Suprapubic skin (tissue), 4 donors: ENCODE results near the gene TMEM272. TPM values are rescaled to one million over a fixed set of nuclear protein-coding genes. Genes with fewer than 3 reads are reported as not detected.
A peak's percentile ranks its signal among the peaks of the same experiment; 100 is the strongest.

Source experiments
- DNase-seq, 2 donors: peaks; one replicate each; pipeline ENCODE4 v3.0.0-alpha.2; 2019; ENCODE audit warnings: low spot score in 2 of 2
- H3K27ac ChIP-seq: fragments of 200-600 bp; sonication (generic); one replicate; pipeline ENCODE4 v1.5.1; 2019
- H3K27me3 ChIP-seq: fragments of 200-600 bp; sonication (generic); one replicate; pipeline ENCODE4 v1.5.1; 2019
- H3K36me3 ChIP-seq: fragments of 200-600 bp; sonication (generic); one replicate; pipeline ENCODE4 v1.5.1; 2019
- H3K4me1 ChIP-seq: fragments of 200-600 bp; sonication (generic); one replicate; pipeline ENCODE4 v1.5.1; 2019
- H3K4me3 ChIP-seq: fragments of 200-600 bp; sonication (generic); one replicate; pipeline ENCODE4 v1.5.1; 2019; ENCODE audit warnings: mild to moderate bottlenecking
- H3K9me3 ChIP-seq: fragments of 200-600 bp; sonication (generic); one replicate; pipeline ENCODE4 v1.5.1; 2019
- EP300 ChIP-seq: sonication (generic); formaldehyde crosslinking; IDR thresholded peaks from one replicate; pipeline ENCODE4 v1.6.1; 2017; ENCODE audit warnings: antibody characterized with exemption
- POLR2A ChIP-seq, 2 donors: fragments of 450-650 bp; IDR thresholded peaks; one replicate each; pipeline ENCODE4 v1.6.1; 2017; ENCODE audit warnings: antibody characterized with exemption in 2 of 2, mild to moderate bottlenecking in 2 of 2, moderate library complexity in 2 of 2
- POLR2AphosphoS5 ChIP-seq, 3 donors: sonication (generic); formaldehyde crosslinking; IDR thresholded peaks; one replicate each; pipeline ENCODE4 v1.6.1; 2017; ENCODE audit warnings: antibody characterized with exemption in 3 of 3
- WGBS: methylation state at CpG from one replicate; pipeline ENCODE4 v1.1.5; 2018; 5-methylcytosine and 5-hydroxymethylcytosine counted together
- total RNA-seq, 4 donors: library from RNA; depleted of rRNA; stranded (reverse); fragments of >200 nt; gene quantifications; one replicate each; pipeline ENCODE4 v1.1.0, GENCODE V29; 2016
- TF ChIP-seq, protein P1 (sequence below), 2 donors: fragments of 200-600 bp in 1 of 2; fragments of 450-650 bp in 1 of 2; sonication (generic) in 1 of 2; IDR thresholded peaks; one replicate each; pipeline ENCODE4 v1.5.1; 2016 to 2019; ENCODE audit warnings: antibody characterized with exemption in 2 of 2, mild to moderate bottlenecking in 1 of 2, moderate library complexity in 1 of 2

TMEM272 gene, protein sequence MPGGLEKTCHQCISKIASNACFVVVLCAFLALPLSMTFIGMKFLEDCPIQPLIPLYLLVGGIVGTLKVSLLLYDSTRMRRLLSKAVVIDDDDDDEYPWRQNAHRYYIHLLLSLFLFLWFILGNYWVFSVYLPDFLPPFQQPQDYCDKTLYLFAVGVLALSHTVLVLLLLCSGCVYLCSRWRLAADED
- under 1 TPM in 3 of 4 donors, not detected in 1; 0.13 to 0.24 (median 0.17) TPM for total RNA-seq

DNA sequence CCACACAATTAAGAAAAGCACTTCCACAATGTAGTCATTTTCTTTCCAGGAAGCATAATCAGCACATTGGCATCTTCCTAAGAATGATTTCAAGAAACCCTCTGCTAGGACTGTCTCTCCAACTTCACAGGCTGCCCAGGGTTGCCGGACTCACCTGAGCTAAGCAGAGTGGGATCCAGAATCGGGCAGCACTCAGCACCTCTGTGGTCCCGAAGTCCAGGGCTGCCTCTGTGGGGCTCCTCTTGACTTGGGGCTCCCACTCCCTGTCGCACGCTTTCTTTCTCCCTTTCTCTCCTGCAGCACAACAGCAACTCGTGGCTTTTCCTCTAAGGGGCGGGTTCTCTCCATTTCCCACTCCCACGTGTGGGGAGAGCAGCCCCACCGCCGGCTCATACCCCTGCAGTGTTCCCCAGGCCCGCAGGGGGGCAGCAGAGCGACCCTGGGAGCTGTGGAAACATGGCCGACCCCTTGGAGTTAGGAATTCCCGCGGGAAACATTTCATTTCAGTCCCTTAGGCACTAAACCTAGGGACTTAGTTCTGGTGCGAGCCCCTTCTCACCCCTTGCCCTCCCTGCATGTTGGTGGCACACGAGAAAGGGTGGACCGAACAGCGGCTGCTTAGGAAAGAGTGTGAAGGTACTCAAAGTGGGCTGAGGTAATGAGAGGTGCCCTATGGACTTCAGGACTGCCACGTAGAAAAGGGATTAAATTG lies at the start of gene TMEM272:
TMEM272 (minus strand) TSS at position 316 of the 712 bp plus-strand sequence. CDS start 6,647 bp downstream, outside the sequence.
- peaks cover 3% of the 10 kb centered on the region for H3K27me3 ChIP-seq
- TF ChIP-seq, protein P1, sequence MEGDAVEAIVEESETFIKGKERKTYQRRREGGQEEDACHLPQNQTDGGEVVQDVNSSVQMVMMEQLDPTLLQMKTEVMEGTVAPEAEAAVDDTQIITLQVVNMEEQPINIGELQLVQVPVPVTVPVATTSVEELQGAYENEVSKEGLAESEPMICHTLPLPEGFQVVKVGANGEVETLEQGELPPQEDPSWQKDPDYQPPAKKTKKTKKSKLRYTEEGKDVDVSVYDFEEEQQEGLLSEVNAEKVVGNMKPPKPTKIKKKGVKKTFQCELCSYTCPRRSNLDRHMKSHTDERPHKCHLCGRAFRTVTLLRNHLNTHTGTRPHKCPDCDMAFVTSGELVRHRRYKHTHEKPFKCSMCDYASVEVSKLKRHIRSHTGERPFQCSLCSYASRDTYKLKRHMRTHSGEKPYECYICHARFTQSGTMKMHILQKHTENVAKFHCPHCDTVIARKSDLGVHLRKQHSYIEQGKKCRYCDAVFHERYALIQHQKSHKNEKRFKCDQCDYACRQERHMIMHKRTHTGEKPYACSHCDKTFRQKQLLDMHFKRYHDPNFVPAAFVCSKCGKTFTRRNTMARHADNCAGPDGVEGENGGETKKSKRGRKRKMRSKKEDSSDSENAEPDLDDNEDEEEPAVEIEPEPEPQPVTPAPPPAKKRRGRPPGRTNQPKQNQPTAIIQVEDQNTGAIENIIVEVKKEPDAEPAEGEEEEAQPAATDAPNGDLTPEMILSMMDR (IDR thresholded peaks at IDR 0.05), result peak; percentile 31 to 87
- no peak for TF ChIP-seq POLR2AphosphoS5 (IDR thresholded peaks at IDR 0.05)
- no peaks in the 10 kb centered on the region for H3K9me3 ChIP-seq
- H3K4me1 ChIP-seq, result no peaks in the 10 kb centered on the region
- no peak within 1 kb of the TSS for H3K4me3 ChIP-seq
- H3K27ac ChIP-seq, result no peak within 1 kb of the TSS
- DNase-seq, result no peak
- WGBS, result 39% methylated on average over 20 of the region's 20 CpGs
- no peaks in the 10 kb centered on the region for H3K36me3 ChIP-seq

DNA sequence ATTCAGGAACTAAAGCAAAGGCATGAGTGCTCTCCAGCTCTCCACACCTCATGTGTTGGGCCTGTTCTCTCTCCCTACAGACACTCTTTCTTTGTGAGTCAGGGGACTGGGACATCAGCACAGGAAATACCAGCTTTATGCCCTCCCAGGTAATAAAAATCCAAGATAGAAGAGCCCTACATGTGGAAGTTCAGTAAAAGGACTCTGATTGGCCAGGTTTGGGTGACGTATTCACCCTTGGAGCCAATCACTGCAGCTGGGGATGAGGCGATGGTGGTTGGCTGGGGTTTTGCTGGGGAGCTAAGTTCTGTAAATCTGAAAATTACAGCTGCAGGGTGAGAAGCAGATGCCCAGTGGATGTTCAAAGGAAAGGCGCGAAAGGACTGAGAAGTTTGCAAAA lies 49.3 kb upstream of the TMEM272 start:
- WGBS, result 90% methylated on average over 4 of the region's 4 CpGs
- TF ChIP-seq, protein P1 (IDR thresholded peaks at IDR 0.05), result no peak
- TF ChIP-seq POLR2A (IDR thresholded peaks at IDR 0.05) (no peak), EP300 (no peak), POLR2AphosphoS5 (IDR thresholded peaks at IDR 0.05) (no peak)
- no peak for DNase-seq
- Histone ChIP-seq H3K36me3 (no peaks in the 10 kb centered on the region), H3K4me1 (no peaks in the 10 kb centered on the region), H3K9me3 (no peaks in the 10 kb centered on the region), H3K27ac (no peak overlapping the region), H3K4me3 (no peak overlapping the region), H3K27me3 (no peaks in the 10 kb centered on the region)

DNA sequence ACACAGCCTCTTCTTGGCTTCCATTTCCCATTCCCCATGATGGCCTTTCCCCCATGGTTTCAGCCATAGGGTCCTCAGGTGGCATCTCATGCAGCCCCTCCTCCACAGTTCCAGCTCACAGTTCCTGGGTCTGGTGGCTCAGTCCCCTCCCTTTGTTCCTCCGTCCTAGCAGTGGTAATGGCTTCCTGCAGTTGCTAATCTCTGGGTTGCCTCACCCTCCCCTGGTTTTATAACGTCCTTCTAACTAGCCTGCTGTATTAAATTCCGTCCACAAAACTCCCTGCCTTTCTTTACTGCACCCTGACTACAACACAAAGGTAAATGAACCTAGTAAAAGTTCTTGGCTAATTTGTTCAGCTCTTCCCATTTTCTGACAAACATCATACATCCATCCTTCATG lies 47.7 kb upstream of the TMEM272 start:
- TF ChIP-seq POLR2A (IDR thresholded peaks at IDR 0.05) (no peak), EP300 (no peak), POLR2AphosphoS5 (IDR thresholded peaks at IDR 0.05) (no peak)
- TF ChIP-seq, protein P1 (IDR thresholded peaks at IDR 0.05), result no peak
- Histone ChIP-seq H3K9me3 (no peaks in the 10 kb centered on the region), H3K36me3 (no peaks in the 10 kb centered on the region), H3K27ac (no peak overlapping the region), H3K4me1 (no peaks in the 10 kb centered on the region), H3K4me3 (no peak overlapping the region), H3K27me3 (no peaks in the 10 kb centered on the region)
- DNase-seq, result no peak
- WGBS, result 81% methylated on average over 3 of the region's 3 CpGs

DNA sequence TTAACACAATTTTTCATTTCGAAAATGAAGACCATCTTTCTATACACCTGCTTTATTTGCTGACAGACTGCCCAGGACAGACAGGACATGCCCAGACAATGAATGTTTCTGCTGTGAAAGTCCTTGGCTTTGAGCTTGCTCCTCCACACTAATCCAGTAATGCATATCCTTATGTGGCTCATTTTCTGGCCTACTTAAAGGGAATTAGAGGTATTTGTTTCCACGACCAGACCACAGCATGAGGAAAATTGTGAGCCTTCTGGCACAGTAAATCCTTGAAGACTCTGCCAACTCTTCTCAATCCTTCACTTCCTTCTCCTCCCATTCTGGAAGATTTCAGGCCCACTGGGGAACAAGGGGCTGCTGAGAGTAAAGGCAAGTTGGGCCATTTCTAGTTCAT lies 42.5 kb upstream of the TMEM272 start:
- DNase-seq, result no peak
- H3K4me1 ChIP-seq, result no peaks in the 10 kb centered on the region
- H3K36me3 ChIP-seq, result no peaks in the 10 kb centered on the region
- H3K27me3 ChIP-seq, result no peaks in the 10 kb centered on the region
- H3K27ac ChIP-seq, result no peak overlapping the region
- no peak overlapping the region for H3K4me3 ChIP-seq
- no peak for TF ChIP-seq POLR2AphosphoS5 (IDR thresholded peaks at IDR 0.05)
- TF ChIP-seq POLR2A (IDR thresholded peaks at IDR 0.05), result no peak
- TF ChIP-seq EP300, result no peak
- TF ChIP-seq, protein P1 (IDR thresholded peaks at IDR 0.05), result no peak
- WGBS, result 48% methylated on average over 2 of the region's 2 CpGs
- H3K9me3 ChIP-seq, result no peaks in the 10 kb centered on the region

DNA sequence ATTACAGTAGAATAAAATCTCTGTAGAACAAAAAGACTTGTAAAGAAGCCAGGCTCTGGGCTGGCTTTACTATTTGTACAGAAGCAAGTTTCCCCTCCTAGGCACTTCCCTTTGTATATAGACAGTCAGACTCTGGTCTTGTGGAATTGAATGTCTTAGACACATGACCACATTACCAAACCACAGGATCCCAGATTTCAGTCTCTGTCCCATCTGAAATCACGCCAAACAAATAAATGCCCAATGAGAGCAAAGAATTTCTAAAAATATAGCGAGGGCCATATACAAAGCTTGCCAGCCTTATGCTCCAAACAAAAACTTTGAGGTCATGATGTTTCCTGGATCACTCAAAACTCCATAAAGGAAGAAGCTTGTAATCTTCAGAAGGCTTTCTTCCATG lies 40.7 kb upstream of the TMEM272 start:
- TF ChIP-seq POLR2AphosphoS5 (IDR thresholded peaks at IDR 0.05), result no peak
- no peak for TF ChIP-seq POLR2A (IDR thresholded peaks at IDR 0.05)
- TF ChIP-seq, protein P1 (IDR thresholded peaks at IDR 0.05), result no peak
- no peak for TF ChIP-seq EP300

More for the DNA sequence above, 40.7 kb upstream of the TMEM272 start:
- no peak overlapping the region for H3K4me3 ChIP-seq
- H3K9me3 ChIP-seq, result no peaks in the 10 kb centered on the region
- no peaks in the 10 kb centered on the region for H3K36me3 ChIP-seq
- no peaks in the 10 kb centered on the region for H3K27me3 ChIP-seq
- no peak overlapping the region for H3K27ac ChIP-seq
- DNase-seq, result no peak
- 90% methylated on average over 2 of the region's 2 CpGs for WGBS
- H3K4me1 ChIP-seq, result no peaks in the 10 kb centered on the region
